ENCODE data around the gene KCNS3.

KCNS3 gene

GRCh38 chr2:17975401-17975800 is 96.9 kb downstream of the KCNS3 start:
- no peak overlapping the region for H3K4me2 ChIP-seq (ENCODE audit: low read length)
- no peak overlapping the region for H3K9ac ChIP-seq
- H3K4me3 ChIP-seq (ENCODE audit: low read depth, low read length): no peak overlapping the region
- no peak overlapping the region for H3K27ac ChIP-seq
- H3K4me1 ChIP-seq: no peaks in the 10 kb centered on the region
- no peaks in the 10 kb centered on the region for H3K36me3 ChIP-seq (ENCODE audit: control insufficient read depth, insufficient read depth, low read length)
- no peaks in the 10 kb centered on the region for H3K79me2 ChIP-seq
- H3K27me3 ChIP-seq (ENCODE audit: control insufficient read depth, insufficient read depth, low read length): no peaks in the 10 kb centered on the region
- TF ChIP-seq CTCF (IDR thresholded peaks at IDR 0.05): no peak
- no peaks in the 10 kb centered on the region for H3K9me3 ChIP-seq (ENCODE audit: control insufficient read depth, low read length)
- no peak overlapping the region for H2AFZ ChIP-seq

- Histone ChIP-seq H3K36me3 (ENCODE audit: control insufficient read depth, insufficient read depth, low read length) (no peaks in the 10 kb centered on the region), H2AFZ (no peak overlapping the region), H3K27ac (no peak overlapping the region), H3K4me1 (no peaks in the 10 kb centered on the region), H3K4me2 (ENCODE audit: low read length) (no peak overlapping the region), H3K9ac (no peak overlapping the region), H3K4me3 (ENCODE audit: low read depth, low read length) (no peak overlapping the region), H3K79me2 (no peaks in the 10 kb centered on the region), H3K27me3 (ENCODE audit: control insufficient read depth, insufficient read depth, low read length) (no peaks in the 10 kb centered on the region), H3K9me3 (ENCODE audit: control insufficient read depth, low read length) (no peaks in the 10 kb centered on the region)
- TF ChIP-seq CTCF (IDR thresholded peaks at IDR 0.05): no peak
Measured at GRCh38 chr2:17976871-17977746, 98.6 kb downstream of the KCNS3 start.

GRCh38 chr2:17979707-17980106 is 101.2 kb downstream of the KCNS3 start:
- TF ChIP-seq CTCF (IDR thresholded peaks at IDR 0.05): no peak
- Histone ChIP-seq H2AFZ (no peak overlapping the region), H3K27me3 (ENCODE audit: control insufficient read depth, insufficient read depth, low read length) (no peaks in the 10 kb centered on the region), H3K4me2 (ENCODE audit: low read length) (no peak overlapping the region), H3K9ac (no peak overlapping the region), H3K4me3 (ENCODE audit: low read depth, low read length) (no peak overlapping the region), H3K79me2 (no peaks in the 10 kb centered on the region), H3K9me3 (ENCODE audit: control insufficient read depth, low read length) (no peaks in the 10 kb centered on the region), H3K36me3 (ENCODE audit: control insufficient read depth, insufficient read depth, low read length) (no peaks in the 10 kb centered on the region), H3K4me1 (no peaks in the 10 kb centered on the region), H3K27ac (no peak overlapping the region)

- H3K27ac ChIP-seq: no peak overlapping the region
- H3K9ac ChIP-seq: no peak overlapping the region
- no peaks in the 10 kb centered on the region for H3K79me2 ChIP-seq
- H3K9me3 ChIP-seq (ENCODE audit: control insufficient read depth, low read length): no peaks in the 10 kb centered on the region
- no peaks in the 10 kb centered on the region for H3K36me3 ChIP-seq (ENCODE audit: control insufficient read depth, insufficient read depth, low read length)
- H3K4me3 ChIP-seq (ENCODE audit: low read depth, low read length): no peak overlapping the region
- no peaks in the 10 kb centered on the region for H3K4me1 ChIP-seq
- no peak overlapping the region for H3K4me2 ChIP-seq (ENCODE audit: low read length)
- H2AFZ ChIP-seq: no peak overlapping the region
- H3K27me3 ChIP-seq (ENCODE audit: control insufficient read depth, insufficient read depth, low read length): no peaks in the 10 kb centered on the region
- TF ChIP-seq CTCF (IDR thresholded peaks at IDR 0.05): no peak
Measured at GRCh38 chr2:17981936-17982335, 103.5 kb downstream of the KCNS3 start.
